GM19043 (cell line): ENCODE data around the gene GPC6.

Experiments used
- ATAC-seq: cut with Tn5 transposase; IDR thresholded peaks from one replicate; pipeline ENCODE4 v1.9.1; 2021; ENCODE audit warnings: low read depth; ENCODE audit not compliant: unreplicated experiment

Gene GPC6

GRCh38 chr13:93653776-93654175, 427.2 kb downstream of the GPC6 start:
- no peak for ATAC-seq

GRCh38 chr13:93655154-93655553, 428.5 kb downstream of the GPC6 start:
- no peak for ATAC-seq

GRCh38 chr13:93660391-93661063, 433.9 kb downstream of the GPC6 start:
- no peak for ATAC-seq

- ATAC-seq, result no peak
These were observed 444.3 kb downstream of the GPC6 start for GRCh38 chr13:93670866-93671265.

- ATAC-seq, result no peak
These were observed 446.4 kb downstream of the GPC6 start for GRCh38 chr13:93672996-93673395.

GRCh38 chr13:93673885-93674284, 447.3 kb downstream of the GPC6 start:
- ATAC-seq, result no peak

GRCh38 chr13:93674337-93674755, 447.7 kb downstream of the GPC6 start:
- ATAC-seq, result no peak

GRCh38 chr13:93680329-93680728, 453.7 kb downstream of the GPC6 start:
- no peak for ATAC-seq

- ATAC-seq, result no peak
These were observed 459.3 kb downstream of the GPC6 start for GRCh38 chr13:93685900-93686299.

- ATAC-seq, result no peak
These were observed 459.8 kb downstream of the GPC6 start for GRCh38 chr13:93686399-93686798.

GRCh38 chr13:93687261-93687660, 460.7 kb downstream of the GPC6 start:
- ATAC-seq, result no peak

- ATAC-seq, result no peak
These were observed 462.7 kb downstream of the GPC6 start for GRCh38 chr13:93689333-93689732.

- ATAC-seq, result no peak
These were observed 463.5 kb downstream of the GPC6 start for GRCh38 chr13:93690139-93690538.

- no peak for ATAC-seq
These were observed 471.5 kb downstream of the GPC6 start for GRCh38 chr13:93698016-93698613.

GRCh38 chr13:93700115-93700514, 473.5 kb downstream of the GPC6 start:
- no peak for ATAC-seq

- ATAC-seq, result no peak
These were observed 481.9 kb downstream of the GPC6 start for GRCh38 chr13:93708308-93709075.

- no peak for ATAC-seq
These were observed 483.1 kb downstream of the GPC6 start for GRCh38 chr13:93709506-93710244.

- no peak for ATAC-seq
These were observed 487.6 kb downstream of the GPC6 start for GRCh38 chr13:93714171-93714570.

- ATAC-seq, result no peak
These were observed 489.3 kb downstream of the GPC6 start for GRCh38 chr13:93715866-93716265.

GRCh38 chr13:93716623-93717022, 490.0 kb downstream of the GPC6 start:
- ATAC-seq, result no peak

- no peak for ATAC-seq
These were observed 494.9 kb downstream of the GPC6 start for GRCh38 chr13:93721483-93721882.
